UCSD-AML1 (cell line): ENCODE measurements around the gene AIFM2.
A peak's percentile ranks its signal among the peaks of the same experiment; 100 is the strongest.

Experiments used
- DNase-seq: peaks from one replicate; lab custom pipeline; 2025; ENCODE audit not compliant: unreplicated experiment; lab: John Stamatoyannopoulos, UW

The AIFM2 gene

DNA sequence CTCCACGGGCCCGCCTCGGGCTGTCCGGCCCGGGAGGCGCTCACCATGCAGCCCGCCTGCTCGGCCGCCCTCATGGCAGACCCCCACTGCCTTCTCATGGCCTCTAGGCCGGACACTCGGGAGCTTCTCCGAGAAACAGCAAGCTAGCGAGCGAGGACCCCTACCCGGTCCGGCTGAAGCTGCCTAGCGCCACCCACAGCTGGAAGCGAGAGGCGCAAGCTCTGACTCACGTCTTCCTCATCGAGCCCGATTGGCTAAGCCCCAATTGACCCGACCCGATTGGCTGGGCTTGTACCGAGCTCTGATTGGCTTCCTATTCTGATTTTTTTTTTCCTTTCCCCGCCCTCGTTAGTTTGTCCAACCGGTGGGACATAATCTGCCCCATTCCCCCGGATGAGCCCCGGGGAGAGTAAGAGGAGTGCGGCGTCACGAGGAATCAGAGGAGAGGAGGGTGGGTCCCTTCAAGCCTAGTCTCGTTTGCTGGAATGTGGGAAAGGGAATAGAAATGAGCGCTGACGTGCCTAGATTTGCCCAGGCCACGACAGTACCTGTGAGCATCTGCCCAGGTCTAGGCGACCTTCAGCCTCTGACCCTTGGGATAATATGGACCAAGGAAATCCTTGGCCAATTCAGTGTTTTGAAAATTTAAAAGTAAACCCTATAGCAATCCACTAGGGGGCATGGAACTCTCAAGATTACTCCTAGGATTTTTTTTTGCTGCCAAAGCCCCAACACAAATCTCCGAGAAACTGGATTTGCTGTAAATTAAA lies 14.0 kb upstream of the AIFM2 start, which contains the start of gene TYSND1:
Gene TYSND1 (minus strand): TSS at position 212 of the 770 bp plus-strand sequence. CDS start 114 bp downstream, at position 98.
- DNase-seq, result peak; percentile 93

DNA sequence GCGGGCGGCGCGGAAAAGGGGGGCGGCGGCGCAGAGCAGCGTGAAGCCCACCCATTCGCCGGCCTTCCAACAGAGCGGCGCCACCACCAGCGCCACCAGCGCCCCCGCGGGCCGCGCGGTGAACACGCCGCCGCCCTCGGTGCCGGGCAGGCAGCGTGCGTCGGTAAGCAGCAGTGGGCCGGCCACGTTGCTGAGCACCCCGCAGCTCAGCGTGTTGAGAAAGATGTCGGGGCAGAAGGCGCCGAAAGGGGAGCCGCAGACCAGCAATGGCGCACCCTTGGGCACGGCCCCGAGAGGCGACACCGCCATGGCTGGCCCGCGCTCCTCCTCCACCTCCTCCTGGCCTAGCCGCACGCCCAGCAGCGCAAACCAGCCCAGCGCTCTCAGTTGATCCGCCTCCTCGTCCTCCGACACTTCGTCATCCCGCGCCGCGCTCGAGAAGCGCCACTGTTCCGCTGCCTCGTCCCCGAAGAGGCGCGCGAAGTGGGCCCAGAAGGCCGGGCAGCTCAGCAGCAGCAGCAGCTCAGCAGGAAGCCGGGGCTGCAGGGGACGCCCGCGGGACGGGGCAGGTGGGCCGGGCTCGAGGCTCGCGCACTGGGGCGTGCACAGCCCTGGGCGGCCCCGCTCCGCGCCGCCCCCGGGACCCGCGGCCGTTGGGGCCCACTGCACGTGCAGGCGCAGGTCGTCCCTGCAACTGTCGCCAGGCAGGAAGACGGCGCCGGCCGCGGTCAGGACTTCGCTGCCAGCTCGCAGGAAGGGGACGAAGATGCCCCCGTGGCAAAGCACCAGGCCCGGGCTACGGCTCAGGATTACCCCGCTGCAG lies 13.3 kb upstream of the AIFM2 start:
- peak; percentile 80 for DNase-seq

DNA sequence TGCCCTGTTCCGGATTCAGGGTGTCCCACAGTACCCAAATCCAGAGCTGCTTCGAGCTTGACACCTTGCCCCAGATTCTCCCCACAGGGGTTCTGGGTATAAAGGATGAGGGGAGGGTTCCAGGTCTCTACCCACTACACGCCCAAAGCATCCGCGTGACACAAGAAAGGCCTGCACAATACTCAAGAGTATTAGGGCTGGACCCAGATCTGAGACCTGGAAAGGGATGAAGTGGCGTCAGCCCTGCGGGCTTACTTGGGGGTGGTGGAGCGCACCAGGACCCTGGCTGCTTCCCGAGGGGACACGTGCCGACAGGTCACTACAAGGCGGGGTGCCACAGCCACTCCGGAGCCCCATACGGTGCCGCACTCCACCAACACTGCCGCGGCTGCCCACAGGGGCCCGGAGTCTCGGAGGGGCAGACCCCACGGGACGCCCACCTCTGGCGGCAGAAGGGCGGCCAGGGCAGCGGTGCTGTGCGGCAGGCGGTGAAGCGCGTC lies 12.6 kb upstream of the AIFM2 start:
- DNase-seq, result no peak

- no peak for DNase-seq
Observed at GRCh38 chr10:70144372-70145110, 11.9 kb upstream of the AIFM2 start.

DNA sequence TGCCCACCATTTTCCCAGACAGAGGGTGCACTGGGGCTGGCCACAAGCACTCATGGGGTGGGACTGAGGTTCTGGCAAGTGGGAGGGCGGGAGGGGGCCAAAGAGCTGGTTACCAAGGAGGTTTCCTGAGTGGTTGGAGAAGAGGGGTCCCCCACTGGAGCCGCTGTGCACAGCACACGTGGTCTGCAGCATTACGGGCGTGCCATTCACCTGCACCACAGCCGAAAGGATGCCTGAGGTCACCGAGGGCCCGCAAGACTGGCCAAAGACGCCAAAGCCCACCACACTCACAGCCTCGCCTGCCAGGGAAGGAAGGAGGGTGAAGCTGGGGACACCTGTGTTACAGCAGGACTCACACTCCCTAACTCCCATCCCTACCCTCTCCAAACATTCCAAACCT lies 9.9 kb upstream of the AIFM2 start:
- DNase-seq, result no peak

DNA sequence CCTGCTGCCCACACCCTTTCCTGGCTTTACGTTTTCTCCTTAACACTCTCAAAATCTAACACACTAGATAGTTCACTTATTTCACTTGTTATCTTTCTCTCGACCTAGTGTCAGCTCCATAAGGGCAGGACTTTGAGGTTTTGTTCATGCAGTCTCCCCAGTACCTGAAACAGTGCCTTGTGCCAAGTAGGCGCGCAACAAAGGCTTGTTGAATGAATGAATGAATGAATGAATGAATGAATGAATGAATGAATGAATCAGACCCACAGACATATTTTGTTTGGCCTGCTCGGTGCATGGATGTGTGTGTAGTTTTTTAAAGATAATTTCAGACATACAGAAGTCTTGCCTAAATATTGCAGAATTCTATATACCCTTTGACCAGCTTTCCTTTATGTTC lies 7.7 kb upstream of the AIFM2 start:
- no peak for DNase-seq

GRCh38 chr10:70139997-70140250 lies 7.3 kb upstream of the AIFM2 start:
- DNase-seq, result no peak

GRCh38 chr10:70139151-70139996 lies 6.7 kb upstream of the AIFM2 start:
- no peak for DNase-seq

- no peak for DNase-seq
Observed at GRCh38 chr10:70137927-70138883, 5.6 kb upstream of the AIFM2 start.

- DNase-seq, result no peak
Observed at GRCh38 chr10:70137135-70137534, 4.5 kb upstream of the AIFM2 start.

GRCh38 chr10:70135684-70136083 lies 3.1 kb upstream of the AIFM2 start:
- DNase-seq, result no peak

DNA sequence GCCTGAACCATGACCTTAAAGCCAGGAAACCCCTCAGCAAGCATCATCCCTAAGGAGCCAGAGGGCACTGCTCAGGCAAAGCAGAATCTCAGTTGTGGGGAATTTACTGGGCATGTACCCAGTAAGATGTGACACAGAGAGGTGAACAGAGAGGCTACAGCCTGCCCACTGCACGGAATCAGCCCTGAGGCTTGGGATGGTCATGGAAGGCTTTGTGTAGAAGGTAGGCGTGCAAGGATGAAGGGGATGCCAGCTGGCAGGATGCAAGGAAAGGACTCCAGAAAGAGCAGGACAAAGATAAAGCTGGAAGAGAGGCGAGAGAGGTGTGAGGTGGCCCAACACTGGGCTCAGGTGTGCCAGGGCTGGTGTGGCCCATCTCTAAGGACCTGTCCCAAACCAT lies 2.4 kb upstream of the AIFM2 start:
- no peak for DNase-seq

DNA sequence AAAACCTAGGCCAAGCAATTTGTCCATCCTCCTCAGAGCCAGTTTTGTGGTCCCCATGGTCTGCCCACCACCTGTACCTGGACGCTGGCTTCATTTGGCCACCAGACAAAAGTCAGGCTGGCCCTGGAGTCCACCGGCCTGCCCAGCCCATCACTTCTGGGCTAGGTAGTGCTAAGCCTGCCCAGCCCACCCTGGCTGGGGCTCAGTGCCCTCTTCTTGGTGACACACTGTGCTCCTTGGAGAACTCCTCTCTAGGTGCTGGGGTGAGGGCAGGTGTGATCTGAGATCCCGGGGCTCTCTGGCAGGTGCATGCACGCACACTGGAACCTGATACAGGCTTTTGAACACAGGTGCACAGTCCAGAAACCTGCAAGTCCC lies 1.1 kb downstream of the AIFM2 start:
- no peak for DNase-seq

GRCh38 chr10:70130878-70131559 lies 1.6 kb downstream of the AIFM2 start:
- DNase-seq, result no peak

- no peak for DNase-seq
Observed at GRCh38 chr10:70126700-70127395, 5.8 kb downstream of the AIFM2 start.

DNA sequence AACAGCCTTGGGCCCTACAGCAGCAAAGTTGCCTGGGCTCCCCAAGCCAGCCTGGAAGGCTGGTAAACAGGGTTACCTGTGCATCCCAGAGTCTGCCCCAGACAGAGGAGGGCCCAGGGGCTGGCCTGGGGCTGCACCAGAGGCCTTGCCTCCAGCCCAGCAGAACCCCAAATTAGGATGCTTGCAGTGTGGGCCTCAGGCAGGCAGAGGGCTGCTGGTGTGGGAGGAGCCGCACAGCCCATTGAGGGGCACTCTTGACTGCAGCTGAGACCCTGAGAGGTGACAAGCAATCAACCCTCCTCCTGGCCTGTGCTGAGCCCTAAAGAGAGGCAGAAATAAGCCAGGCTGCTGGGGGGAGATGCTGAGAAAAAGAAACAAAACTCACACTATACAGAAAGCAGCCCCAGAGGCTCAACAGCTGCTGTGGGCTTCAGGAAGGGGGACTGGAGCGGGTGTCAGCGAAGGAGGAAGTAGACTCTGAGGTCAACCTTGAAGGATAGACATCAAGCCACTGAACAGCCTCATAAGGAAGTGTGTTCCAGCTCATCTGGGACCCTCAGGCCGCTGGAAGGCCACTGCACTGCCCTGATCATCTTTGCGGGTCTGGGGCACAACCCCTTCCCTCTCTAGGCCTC lies 6.6 kb downstream of the AIFM2 start:
- DNase-seq, result peak; percentile 34

DNA sequence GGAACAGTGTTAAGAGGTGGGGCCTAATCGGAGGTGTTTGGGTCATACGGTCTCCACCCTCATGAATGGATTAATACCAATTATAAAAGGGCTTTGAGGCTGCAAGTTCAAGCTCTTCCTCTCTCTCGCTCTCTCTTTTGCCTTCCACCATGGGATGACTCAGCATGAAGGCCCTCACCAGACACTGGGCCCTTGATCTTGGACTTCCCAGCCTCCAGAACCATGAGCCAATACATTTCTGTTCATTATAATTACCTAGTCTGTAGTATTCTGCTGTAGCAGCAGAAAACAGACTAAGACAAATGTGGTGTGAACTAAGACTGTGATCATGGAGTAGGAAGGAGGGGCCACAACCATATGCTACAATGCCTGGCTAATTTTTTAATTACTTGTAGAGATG lies 7.7 kb downstream of the AIFM2 start:
- DNase-seq, result no peak

- DNase-seq, result no peak
Observed at GRCh38 chr10:70124415-70124814, 8.2 kb downstream of the AIFM2 start.
